HepG2 (cell line): ENCODE data around the gene TBCD. TPM values are rescaled to one million over a fixed set of nuclear protein-coding genes. Genes with fewer than 3 reads are reported as not detected.

ENCODE experiments used
- ATAC-seq: fragments of 200-7000 bp; cut with Tn5 transposase; 3 replicates; pipeline ENCODE4 v1.9.1; 2020; ENCODE audit warnings: mild to moderate bottlenecking, moderate library complexity
- BruUV-seq: library from RNA; stranded (reverse); fragments of 400-500 nt; replicated peaks from 2 replicates; lab custom pipeline; 2021; lab: Mats Ljungman, UMichigan
- CTCF ChIA-PET: fragments of 300-600 bp; formaldehyde crosslinking; extraction: SDS; loops from one replicate; lab custom pipeline; 2021; ENCODE audit warnings: low total read pairs, inconsistent platforms, low intra/inter-chr PET ratio; lab: Yijun Ruan, JAX
- POLR2A ChIA-PET: fragments of 350-600 bp; sonication (Branson Sonifier 250); formaldehyde crosslinking; loops from one replicate; lab custom pipeline; 2020; ENCODE audit warnings: antibody characterized with exemption, inconsistent platforms; lab: Yijun Ruan, JAX
- DNase-seq: peaks from one replicate; pipeline ENCODE4 v3.0.0-alpha.2; 2015; ENCODE audit warnings: low spot score
- FAIRE-seq: peaks from 3 replicates; lab custom pipeline; 2011; peaks lifted over from hg19 to GRCh38; lab: Jason Lieb, UNC
- H2AFZ ChIP-seq: one replicate; pipeline ENCODE4 v1.6.1; 2011; ENCODE audit warnings: low read length, inconsistent platforms
- H3K27ac ChIP-seq: fragments of 300-600 bp; 3 replicates; pipeline ENCODE4 v1.8.0; 2011; ENCODE audit warnings: mixed run types, mild to moderate bottlenecking, mixed read lengths, low read length, inconsistent platforms; ENCODE audit not compliant: insufficient read depth; ENCODE audit errors: extremely low read length
- H3K27me3 ChIP-seq, 2 experiments: fragments of 200-600 bp in 1 of 2; 2 replicates in 1 of 2; 3 replicates in 1 of 2; pipeline versions ENCODE4 v1.6.0 to v1.8.0; 2011; ENCODE audit warnings: low read length in 2 of 2, mild to moderate bottlenecking in 2 of 2, moderate library complexity in 2 of 2, inconsistent platforms in 1 of 2; ENCODE audit not compliant: insufficient read depth in 2 of 2, control insufficient read depth in 1 of 2
- H3K36me3 ChIP-seq, 2 experiments: fragments of 200-600 bp in 1 of 2; replicated peaks in 1 of 2; 2 replicates in 1 of 2; 3 replicates in 1 of 2; pipeline versions ENCODE4 v1.5.1 to v1.8.0; 2011; ENCODE audit warnings: low read length in 2 of 2, inconsistent platforms in 1 of 2; ENCODE audit not compliant: insufficient read depth in 2 of 2, control insufficient read depth in 1 of 2
- H3K4me1 ChIP-seq: 2 replicates; pipeline ENCODE4 v1.5.1; 2012; ENCODE audit warnings: low read length, inconsistent platforms; ENCODE audit not compliant: insufficient read depth
- H3K4me2 ChIP-seq: 2 replicates; pipeline ENCODE4 v1.6.0; 2011; ENCODE audit warnings: low read depth, low read length, inconsistent platforms
- H3K4me3 ChIP-seq, 3 experiments: fragments of 200-600 bp in 1 of 3; sonication (generic), shearing (Covaris generic) in 1 of 3; replicated peaks in 1 of 3; 2 replicates each; pipeline ENCODE4 v1.5.1; 2011 to 2016; ENCODE audit warnings: low read length in 3 of 3, inconsistent platforms in 2 of 3, low read depth in 2 of 3, mild to moderate bottlenecking in 2 of 3, control low read depth in 1 of 3, mixed read lengths in 1 of 3; ENCODE audit not compliant: insufficient read depth in 1 of 3
- H3K79me2 ChIP-seq: one replicate; pipeline ENCODE4 v1.6.1; 2011; ENCODE audit warnings: low read length, inconsistent platforms; ENCODE audit not compliant: insufficient read depth
- H3K9ac ChIP-seq: 2 replicates; pipeline ENCODE4 v1.6.0; 2011; ENCODE audit warnings: mild to moderate bottlenecking, low read depth, low read length, inconsistent platforms; ENCODE audit not compliant: insufficient read depth
- H3K9me3 ChIP-seq: 2 replicates; pipeline ENCODE4 v1.5.1; 2012; ENCODE audit warnings: mild to moderate bottlenecking, low read length
- H4K20me1 ChIP-seq: 2 replicates; pipeline ENCODE4 v1.6.0; 2011; ENCODE audit warnings: inconsistent platforms, mild to moderate bottlenecking, low read length, moderate library complexity; ENCODE audit not compliant: insufficient read depth
- ARNTL ChIP-seq: sonication (generic); formaldehyde crosslinking; IDR thresholded peaks from 2 replicates; pipeline ENCODE4 v1.4.0; 2020; ENCODE audit warnings: mild to moderate bottlenecking, missing genetic modification reagents
- CHCHD3 ChIP-seq: sonication (generic); formaldehyde crosslinking; IDR thresholded peaks from 2 replicates; pipeline ENCODE4 v1.8.0; 2022; ENCODE audit warnings: mild to moderate bottlenecking, missing genetic modification reagents, moderate library complexity
- FOXA3 ChIP-seq: IDR thresholded peaks from 2 replicates; pipeline ENCODE4 v1.6.1; 2016; ENCODE audit warnings: missing genetic modification reagents, missing compliant biosample characterization
- FOXO1 ChIP-seq: sonication (generic); formaldehyde crosslinking; IDR thresholded peaks from 2 replicates; pipeline ENCODE4 v1.4.0; 2020; ENCODE audit warnings: missing genetic modification reagents
- GPN1 ChIP-seq: sonication (generic); formaldehyde crosslinking; IDR thresholded peaks from 2 replicates; pipeline ENCODE4 v1.5.1; 2020; ENCODE audit warnings: missing genetic modification reagents, borderline replicate concordance
- JUND ChIP-seq: sonication (generic); formaldehyde crosslinking; IDR thresholded peaks from 2 replicates; pipeline ENCODE4 v1.8.0; 2022; ENCODE audit warnings: mild to moderate bottlenecking, missing genetic modification reagents
- LCORL ChIP-seq, 2 experiments: fragments of 450-650 bp in 1 of 2; sonication (generic) in 1 of 2; formaldehyde crosslinking in 1 of 2; IDR thresholded peaks; 2 replicates each; pipeline versions ENCODE4 v1.5.0 to v1.6.1; 2017 to 2020; ENCODE audit warnings: antibody characterized with exemption in 1 of 2, missing genetic modification reagents in 1 of 2
- MYC ChIP-seq: sonication (generic); formaldehyde crosslinking; IDR thresholded peaks from 2 replicates; pipeline ENCODE4 v1.9.0; 2021; ENCODE audit warnings: missing genetic modification reagents, borderline replicate concordance
- PHF21A ChIP-seq: sonication (generic); formaldehyde crosslinking; IDR thresholded peaks from 2 replicates; pipeline ENCODE4 v1.5.0; 2020; ENCODE audit warnings: mild to moderate bottlenecking, missing genetic modification reagents
- RFXAP ChIP-seq: sonication (generic); formaldehyde crosslinking; IDR thresholded peaks from 2 replicates; pipeline ENCODE4 v1.4.0; 2020; ENCODE audit warnings: missing genetic modification reagents, borderline replicate concordance
- TEF ChIP-seq: sonication (generic); formaldehyde crosslinking; IDR thresholded peaks from 2 replicates; pipeline ENCODE4 v1.5.0; 2020; ENCODE audit warnings: missing genetic modification reagents
- ZBTB3 ChIP-seq: sonication (generic); formaldehyde crosslinking; IDR thresholded peaks from 2 replicates; pipeline ENCODE4 v1.4.0; 2020; ENCODE audit warnings: low read depth, mild to moderate bottlenecking, moderate library complexity, missing genetic modification reagents, borderline replicate concordance
- ZNF256 ChIP-seq: sonication (generic); formaldehyde crosslinking; conservative IDR thresholded peaks from 2 replicates; pipeline ENCODE4 v1.4.0; 2020; ENCODE audit warnings: missing genetic modification reagents
- ZNF337 ChIP-seq: sonication (generic); formaldehyde crosslinking; IDR thresholded peaks from 2 replicates; pipeline ENCODE4 v1.5.1; 2020; ENCODE audit warnings: missing genetic modification reagents, low read depth, mild to moderate bottlenecking, borderline replicate concordance
- ZNF468 ChIP-seq: sonication (generic); formaldehyde crosslinking; IDR thresholded peaks from 2 replicates; pipeline ENCODE4 v1.8.0; 2022; ENCODE audit warnings: mild to moderate bottlenecking, moderate library complexity, missing genetic modification reagents
- ZNF629 ChIP-seq: sonication (generic); formaldehyde crosslinking; conservative IDR thresholded peaks from 2 replicates; pipeline ENCODE4 v1.5.0; 2020; ENCODE audit warnings: missing genetic modification reagents
- ZNF674 ChIP-seq: sonication (generic); formaldehyde crosslinking; IDR thresholded peaks from 2 replicates; pipeline ENCODE4 v1.5.0; 2020; ENCODE audit warnings: low read depth, mild to moderate bottlenecking, missing genetic modification reagents
- ZNF720 ChIP-seq: sonication (generic); formaldehyde crosslinking; IDR thresholded peaks from 2 replicates; pipeline ENCODE4 v1.4.0; 2020; ENCODE audit warnings: missing genetic modification reagents
- ZNF790 ChIP-seq: sonication (generic); formaldehyde crosslinking; IDR thresholded peaks from 2 replicates; pipeline ENCODE4 v1.8.0; 2022; ENCODE audit warnings: missing genetic modification reagents, mild to moderate bottlenecking, borderline replicate concordance
- WGBS: methylation state at CpG from one replicate; pipeline ENCODE4 v1.1.6; 2017; ENCODE audit warnings: low lambda C conversion rate; 5-methylcytosine and 5-hydroxymethylcytosine counted together
- in situ Hi-C: cut with HindIII; loops from 2 replicates; pipeline ENCODE4 v1.10.0; 2017; ENCODE audit warnings: low pct_unique_long_range_greater_than_20kb; ENCODE audit not compliant: extremely low pct_ligation_motif_present
- intact Hi-C: fragments of 100-400 bp; cut with micrococcal nuclease; formaldehyde crosslinking; loops from one replicate; pipeline ENCODE4 v1.10.0; 2022; ENCODE audit not compliant: unreplicated experiment
- polyA plus RNA-seq, 8 experiments: library from polyadenylated mRNA; depleted of rRNA in 3 of 8; stranded (reverse) in 7 of 8; unstranded in 1 of 8; fragments of >200 nt; fragmentation: Illumina TruSeq in 4 of 8; extraction: Trizol in 4 of 8; gene quantifications; 2 replicates each; pipeline versions ENCODE4 v1.2.1 to v1.2.3, GENCODE V29; 2011 to 2016; ENCODE audit warnings: low read depth in 4 of 8, missing spikeins in 1 of 8, mixed read lengths in 1 of 8; ENCODE audit not compliant: insufficient read depth in 1 of 8
- total RNA-seq, 5 experiments: library from RNA; depleted of rRNA; stranded (reverse); fragments of >200 nt; fragmentation: Illumina TruSeq; extraction: Trizol; gene quantifications; 2 replicates each; pipeline ENCODE4 v1.2.3, GENCODE V29; 2016; ENCODE audit warnings: low read depth in 1 of 5
- TF ChIP-seq, protein P1 (sequence below): sonication (generic); formaldehyde crosslinking; IDR thresholded peaks from 2 replicates; pipeline ENCODE4 v1.4.0; 2020; ENCODE audit warnings: missing genetic modification reagents; ENCODE audit errors: not compliant biosample characterization

The TBCD gene
- total and polyA plus RNA-seq, 2 of the 13 experiments (the other 11 are each of a cell fraction or from before 2014, with no cell fraction given): 33.9 to 54.8 TPM

DNA sequence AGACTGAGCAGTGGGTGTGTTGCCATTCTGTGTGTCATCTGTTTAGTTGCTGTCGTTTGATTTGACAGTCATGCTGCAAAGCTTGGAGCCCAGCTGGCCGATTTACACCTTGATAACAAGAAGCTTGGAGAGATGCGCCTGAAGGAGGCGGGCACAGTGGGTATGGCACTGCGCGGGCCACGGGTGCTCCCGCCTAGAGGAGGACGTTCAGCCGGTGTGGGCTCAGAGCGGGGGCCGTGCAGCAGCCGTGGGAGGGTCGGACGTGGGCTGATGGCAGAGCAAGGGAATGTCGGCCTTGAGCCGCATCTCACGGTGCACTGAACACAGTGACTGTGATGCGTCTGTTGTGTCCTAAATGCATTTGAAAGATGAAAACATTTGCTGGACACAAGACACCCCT lies 31.7 kb upstream of the TBCD start:
- Histone ChIP-seq H3K79me2 (peaks cover 11% of the 10 kb centered on the region), H3K9ac (no peak overlapping the region), H3K4me3 (no peak overlapping the region), H3K27ac (no peak overlapping the region), H3K4me1 (peaks cover 21% of the 10 kb centered on the region), H2AFZ (no peak overlapping the region), H4K20me1 (no peaks in the 10 kb centered on the region), H3K4me2 (no peak overlapping the region), H3K27me3 (no peaks in the 10 kb centered on the region), H3K36me3 (peaks cover 7 to 37% of the 10 kb centered on the region in 2 experiments; a peak in 4 of 5 replicates), H3K9me3 (no peaks in the 10 kb centered on the region)
- no peak for DNase-seq
- TF ChIP-seq MYC (CRISPR knock-in tag) (no peak), CHCHD3 (CRISPR knock-in tag) (no peak), ZNF468 (no peak), GPN1 (CRISPR knock-in tag) (no peak), ZNF720 (CRISPR knock-in tag) (no peak), FOXO1 (CRISPR knock-in tag) (no peak), ZNF629 (no peak), RFXAP (CRISPR knock-in tag) (no peak), ZBTB3 (CRISPR knock-in tag) (no peak), FOXA3 (CRISPR knock-in tag) (no peak), ZNF790 (CRISPR knock-in tag) (no peak), JUND (CRISPR knock-in tag) (no peak), LCORL (IDR thresholded peaks at IDR 0.05) (no peak), LCORL (CRISPR knock-in tag; IDR thresholded peaks at IDR 0.05) (no peak), PHF21A (no peak), ARNTL (CRISPR knock-in tag) (no peak), ZNF256 (no peak), TEF (CRISPR knock-in tag) (no peak), ZNF674 (CRISPR knock-in tag) (no peak), ZNF337 (CRISPR knock-in tag) (no peak)
- TF ChIP-seq, protein P1, sequence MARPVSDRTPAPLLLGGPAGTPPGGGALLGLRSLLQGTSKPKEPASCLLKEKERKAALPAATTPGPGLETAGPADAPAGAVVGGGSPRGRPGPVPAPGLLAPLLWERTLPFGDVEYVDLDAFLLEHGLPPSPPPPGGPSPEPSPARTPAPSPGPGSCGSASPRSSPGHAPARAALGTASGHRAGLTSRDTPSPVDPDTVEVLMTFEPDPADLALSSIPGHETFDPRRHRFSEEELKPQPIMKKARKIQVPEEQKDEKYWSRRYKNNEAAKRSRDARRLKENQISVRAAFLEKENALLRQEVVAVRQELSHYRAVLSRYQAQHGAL (CRISPR knock-in tag): no peak
- ChIA-PET POLR2A (no interaction called here), CTCF (no interaction called here)
- in situ Hi-C loops: no loop called here
- WGBS: 97% methylated on average over 19 of the region's 19 CpGs
- ATAC-seq: no peak
- intact Hi-C loops: no loop called here
- FAIRE-seq: no peak
- no TSS peak for BruUV-seq
